Transverse colon (tissue), 4 donors: ENCODE measurements around the gene PLET1. TPM values are rescaled to one million over a fixed set of nuclear protein-coding genes. Genes with fewer than 3 reads are reported as not detected.

Source experiments
- DNase-seq: peaks from one replicate; pipeline ENCODE4 v3.0.0-alpha.2; 2019
- H3K27ac ChIP-seq, 4 donors: fragments of 200-600 bp; sonication (generic); 2 replicates each; pipeline ENCODE4 v1.5.1; 2016 to 2018; ENCODE audit warnings: inconsistent platforms in 4 of 4
- H3K27me3 ChIP-seq: fragments of 200-600 bp; sonication (generic); 2 replicates; pipeline ENCODE4 v1.5.1; 2017; ENCODE audit warnings: inconsistent platforms
- H3K36me3 ChIP-seq, 4 donors: fragments of 200-600 bp; sonication (generic); 2 replicates each; pipeline ENCODE4 v1.5.1; 2017 to 2019; ENCODE audit warnings: inconsistent platforms in 4 of 4
- H3K4me1 ChIP-seq, 4 donors: fragments of 200-600 bp; sonication (generic); 2 replicates each; pipeline ENCODE4 v1.5.1; 2017 to 2020; ENCODE audit warnings: inconsistent platforms in 4 of 4
- H3K4me3 ChIP-seq, 4 donors: fragments of 200-600 bp; sonication (generic); 1 replicate in 1 of 4; 2 replicates in 3 of 4; pipeline versions ENCODE4 v1.5.1 to v1.6.1; 2017 to 2019; ENCODE audit warnings: inconsistent platforms in 4 of 4
- H3K9me3 ChIP-seq, 2 donors: fragments of 200-600 bp; sonication (generic); 2 replicates each; pipeline ENCODE4 v1.5.1; 2017 to 2019; ENCODE audit warnings: inconsistent platforms in 2 of 2
- CTCF ChIP-seq, 5 experiments: fragments of 200-600 bp in 3 of 5; fragments of 450-650 bp in 2 of 5; sonication (generic) in 3 of 5; IDR thresholded peaks; 1 replicate in 2 of 5; 2 replicates in 3 of 5; pipeline ENCODE4 v1.5.1; 2016 to 2017; ENCODE audit warnings: antibody characterized with exemption in 5 of 5, inconsistent platforms in 3 of 5, mild to moderate bottlenecking in 2 of 5, moderate library complexity in 1 of 5
- EP300 ChIP-seq: sonication (generic); formaldehyde crosslinking; IDR thresholded peaks from one replicate; pipeline ENCODE4 v1.6.1; 2017; ENCODE audit warnings: antibody characterized with exemption, low read depth
- POLR2A ChIP-seq: fragments of 450-650 bp; IDR thresholded peaks from one replicate; pipeline ENCODE4 v1.6.1; 2016; ENCODE audit warnings: antibody characterized with exemption, mild to moderate bottlenecking, moderate library complexity
- POLR2AphosphoS5 ChIP-seq, 3 donors: sonication (generic); formaldehyde crosslinking; IDR thresholded peaks; one replicate each; pipeline ENCODE4 v1.6.1; 2016; ENCODE audit warnings: antibody characterized with exemption in 3 of 3
- WGBS, 2 donors: methylation state at CpG; one replicate each; pipeline ENCODE4 v1.1.5; 2018; ENCODE audit warnings: low coverage in 1 of 2; 5-methylcytosine and 5-hydroxymethylcytosine counted together
- in situ Hi-C, 4 donors: fragments of 200-750 bp; cut with MboI; loops; one replicate each; pipeline versions ENCODE4 v1.15.0 to v1.15.1; 2017; ENCODE audit warnings: low sequenced_read_pairs in 3 of 4, low pct_ligation_motif_present in 1 of 4, low pct_unique_long_range_greater_than_20kb in 1 of 4
- intact Hi-C: fragments of 100-400 bp; cut with DNase I; formaldehyde crosslinking; loops from one replicate; pipeline ENCODE4 v1.15.1; 2023; ENCODE audit warnings: low total_unique reads
- total RNA-seq, 4 donors: library from RNA; depleted of rRNA; stranded (reverse); fragments of >200 nt; gene quantifications; one replicate each; pipeline ENCODE4 v1.1.0, GENCODE V29; 2016

Gene PLET1
- total RNA-seq, 4 donors from 2014 or later = not detected

GRCh38 chr11:112255067-112255720 lies 5.5 kb downstream of the PLET1 start:
- in situ Hi-C loops (no loop called here), intact Hi-C loops (no loop called here)
- no peaks in the 10 kb centered on the region for H3K9me3 ChIP-seq
- no peak for DNase-seq
- WGBS, 2 donors = 69 to 78% methylated on average over 11 to 15 of the region's 15 CpGs
- TF ChIP-seq EP300 = no peak
- no peak for TF ChIP-seq POLR2A
- TF ChIP-seq POLR2AphosphoS5 (IDR thresholded peaks at IDR 0.05) = no peak
- no peak for TF ChIP-seq CTCF (IDR thresholded peaks at IDR 0.05)
- no peaks in the 10 kb centered on the region for H3K4me1 ChIP-seq
- no peaks in the 10 kb centered on the region for H3K27me3 ChIP-seq
- H3K36me3 ChIP-seq = no peaks in the 10 kb centered on the region
- H3K27ac ChIP-seq = no peak overlapping the region
- H3K4me3 ChIP-seq = no peak overlapping the region

- H3K4me1 ChIP-seq = no peaks in the 10 kb centered on the region
- TF ChIP-seq CTCF (IDR thresholded peaks at IDR 0.05) = no peak
- no peak for TF ChIP-seq POLR2AphosphoS5 (IDR thresholded peaks at IDR 0.05)
- TF ChIP-seq POLR2A = no peak
- TF ChIP-seq EP300 = no peak
- no peak overlapping the region for H3K27ac ChIP-seq
- H3K36me3 ChIP-seq = no peaks in the 10 kb centered on the region
- DNase-seq = no peak
- 96 to 100% methylated on average over 1 to 3 of the region's 3 CpGs for WGBS, 2 donors
- no peaks in the 10 kb centered on the region for H3K9me3 ChIP-seq
- H3K4me3 ChIP-seq = no peak overlapping the region
- in situ Hi-C loops (no loop called here), intact Hi-C loops (no loop called here)
- no peaks in the 10 kb centered on the region for H3K27me3 ChIP-seq
Observed at GRCh38 chr11:112253605-112254242, 6.9 kb downstream of the PLET1 start.

- Histone ChIP-seq H3K9me3 (no peaks in the 10 kb centered on the region), H3K36me3 (no peaks in the 10 kb centered on the region), H3K27me3 (no peaks in the 10 kb centered on the region), H3K27ac (no peak overlapping the region), H3K4me1 (no peaks in the 10 kb centered on the region), H3K4me3 (no peak overlapping the region)
- in situ Hi-C loops (no loop called here), intact Hi-C loops (no loop called here)
- DNase-seq = no peak
- 87% methylated on average over 7 to 8 of the region's 8 CpGs for WGBS, 2 donors
- TF ChIP-seq CTCF (IDR thresholded peaks at IDR 0.05) = no peak
- no peak for TF ChIP-seq POLR2AphosphoS5 (IDR thresholded peaks at IDR 0.05)
- TF ChIP-seq EP300 = no peak
- TF ChIP-seq POLR2A = no peak
Observed at GRCh38 chr11:112249871-112250610, 10.6 kb downstream of the PLET1 start.

GRCh38 chr11:112248201-112248600 lies 12.5 kb downstream of the PLET1 start:
- intact Hi-C loops (no loop called here), in situ Hi-C loops (no loop called here)
- Histone ChIP-seq H3K27me3 (no peaks in the 10 kb centered on the region), H3K36me3 (no peaks in the 10 kb centered on the region), H3K27ac (no peak overlapping the region), H3K9me3 (no peaks in the 10 kb centered on the region), H3K4me3 (no peak overlapping the region), H3K4me1 (no peaks in the 10 kb centered on the region)
- no peak for TF ChIP-seq POLR2A
- no peak for TF ChIP-seq POLR2AphosphoS5 (IDR thresholded peaks at IDR 0.05)
- TF ChIP-seq EP300 = no peak
- no peak for TF ChIP-seq CTCF (IDR thresholded peaks at IDR 0.05)
- DNase-seq = no peak
- 69 to 89% methylated on average over 1 to 2 of the region's 2 CpGs for WGBS, 2 donors
